HepG2 (cell line): ENCODE results near the gene PLA2G4D. TPM values are rescaled to one million over a fixed set of nuclear protein-coding genes. Genes with fewer than 3 reads are reported as not detected.

Experiments
- ATAC-seq: fragments of 200-7000 bp; cut with Tn5 transposase; 3 replicates; pipeline ENCODE4 v1.9.1; 2020; ENCODE audit warnings: mild to moderate bottlenecking, moderate library complexity
- BruUV-seq: library from RNA; stranded (reverse); fragments of 400-500 nt; replicated peaks from 2 replicates; lab custom pipeline; 2021; lab: Mats Ljungman, UMichigan
- CTCF ChIA-PET: fragments of 300-600 bp; formaldehyde crosslinking; extraction: SDS; loops from one replicate; lab custom pipeline; 2021; ENCODE audit warnings: low total read pairs, inconsistent platforms, low intra/inter-chr PET ratio; lab: Yijun Ruan, JAX
- POLR2A ChIA-PET: fragments of 350-600 bp; sonication (Branson Sonifier 250); formaldehyde crosslinking; loops from one replicate; lab custom pipeline; 2020; ENCODE audit warnings: antibody characterized with exemption, inconsistent platforms; lab: Yijun Ruan, JAX
- DNase-seq: peaks from one replicate; pipeline ENCODE4 v3.0.0-alpha.2; 2015; ENCODE audit warnings: low spot score
- FAIRE-seq: peaks from 3 replicates; lab custom pipeline; 2011; peaks lifted over from hg19 to GRCh38; lab: Jason Lieb, UNC
- H2AFZ ChIP-seq: one replicate; pipeline ENCODE4 v1.6.1; 2011; ENCODE audit warnings: low read length, inconsistent platforms
- H3K27ac ChIP-seq: fragments of 300-600 bp; 3 replicates; pipeline ENCODE4 v1.8.0; 2011; ENCODE audit warnings: mixed run types, mild to moderate bottlenecking, mixed read lengths, low read length, inconsistent platforms; ENCODE audit not compliant: insufficient read depth; ENCODE audit errors: extremely low read length
- H3K27me3 ChIP-seq, 2 experiments: fragments of 200-600 bp in 1 of 2; 2 replicates in 1 of 2; 3 replicates in 1 of 2; pipeline versions ENCODE4 v1.6.0 to v1.8.0; 2011; ENCODE audit warnings: low read length in 2 of 2, mild to moderate bottlenecking in 2 of 2, moderate library complexity in 2 of 2, inconsistent platforms in 1 of 2; ENCODE audit not compliant: insufficient read depth in 2 of 2, control insufficient read depth in 1 of 2
- H3K36me3 ChIP-seq, 2 experiments: fragments of 200-600 bp in 1 of 2; replicated peaks in 1 of 2; 2 replicates in 1 of 2; 3 replicates in 1 of 2; pipeline versions ENCODE4 v1.5.1 to v1.8.0; 2011; ENCODE audit warnings: low read length in 2 of 2, inconsistent platforms in 1 of 2; ENCODE audit not compliant: insufficient read depth in 2 of 2, control insufficient read depth in 1 of 2
- H3K4me1 ChIP-seq: 2 replicates; pipeline ENCODE4 v1.5.1; 2012; ENCODE audit warnings: low read length, inconsistent platforms; ENCODE audit not compliant: insufficient read depth
- H3K4me2 ChIP-seq: 2 replicates; pipeline ENCODE4 v1.6.0; 2011; ENCODE audit warnings: low read depth, low read length, inconsistent platforms
- H3K4me3 ChIP-seq, 3 experiments: fragments of 200-600 bp in 1 of 3; sonication (generic), shearing (Covaris generic) in 1 of 3; replicated peaks in 1 of 3; 2 replicates each; pipeline ENCODE4 v1.5.1; 2011 to 2016; ENCODE audit warnings: low read length in 3 of 3, inconsistent platforms in 2 of 3, low read depth in 2 of 3, mild to moderate bottlenecking in 2 of 3, control low read depth in 1 of 3, mixed read lengths in 1 of 3; ENCODE audit not compliant: insufficient read depth in 1 of 3
- H3K79me2 ChIP-seq: one replicate; pipeline ENCODE4 v1.6.1; 2011; ENCODE audit warnings: low read length, inconsistent platforms; ENCODE audit not compliant: insufficient read depth
- H3K9ac ChIP-seq: 2 replicates; pipeline ENCODE4 v1.6.0; 2011; ENCODE audit warnings: mild to moderate bottlenecking, low read depth, low read length, inconsistent platforms; ENCODE audit not compliant: insufficient read depth
- H3K9me3 ChIP-seq: 2 replicates; pipeline ENCODE4 v1.5.1; 2012; ENCODE audit warnings: mild to moderate bottlenecking, low read length
- H4K20me1 ChIP-seq: 2 replicates; pipeline ENCODE4 v1.6.0; 2011; ENCODE audit warnings: inconsistent platforms, mild to moderate bottlenecking, low read length, moderate library complexity; ENCODE audit not compliant: insufficient read depth
- ARNT2 ChIP-seq: sonication (generic); formaldehyde crosslinking; IDR thresholded peaks from 2 replicates; pipeline ENCODE4 v1.8.0; 2022; ENCODE audit warnings: mild to moderate bottlenecking, low read depth, missing genetic modification reagents, moderate library complexity
- ATM ChIP-seq: fragments of 450-650 bp; IDR thresholded peaks from 2 replicates; pipeline ENCODE4 v1.7.1; 2017; ENCODE audit warnings: mild to moderate bottlenecking, borderline replicate concordance
- CBX5 ChIP-seq: sonication (generic); formaldehyde crosslinking; IDR thresholded peaks from 2 replicates; pipeline ENCODE4 v1.4.0; 2020; ENCODE audit warnings: missing genetic modification reagents, borderline replicate concordance
- FOSL2 ChIP-seq: sonication (generic); formaldehyde crosslinking; IDR thresholded peaks from 2 replicates; pipeline ENCODE4 v1.4.0; 2020; ENCODE audit warnings: missing genetic modification reagents
- KDM2A ChIP-seq: sonication (generic); formaldehyde crosslinking; IDR thresholded peaks from 2 replicates; pipeline ENCODE4 v1.4.0; 2020; ENCODE audit warnings: low read depth, missing genetic modification reagents, borderline replicate concordance
- REPIN1 ChIP-seq: sonication (generic); formaldehyde crosslinking; IDR thresholded peaks from 2 replicates; pipeline ENCODE4 v1.8.0; 2022; ENCODE audit warnings: missing genetic modification reagents, low read depth, mild to moderate bottlenecking, borderline replicate concordance
- SMAD3 ChIP-seq: sonication (generic); formaldehyde crosslinking; IDR thresholded peaks from 2 replicates; pipeline ENCODE4 v1.4.0; 2020; ENCODE audit warnings: missing genetic modification reagents
- SRSF9 ChIP-seq: fragments of 200-400 bp; formaldehyde crosslinking; IDR thresholded peaks from 2 replicates; pipeline ENCODE4 v1.6.1; 2018; ENCODE audit warnings: borderline replicate concordance, mild to moderate bottlenecking, low read depth, low read length; ENCODE audit not compliant: insufficient read depth, poor library complexity, severe bottlenecking
- XRCC5 ChIP-seq: fragments of 200-400 bp; formaldehyde crosslinking; optimal IDR thresholded peaks from 2 replicates; pipeline ENCODE3; 2017; ENCODE audit warnings: mild to moderate bottlenecking, low read length
- ZNF766 ChIP-seq: sonication (generic); formaldehyde crosslinking; IDR thresholded peaks from 2 replicates; pipeline ENCODE4 v1.5.0; 2020; ENCODE audit warnings: missing genetic modification reagents, borderline replicate concordance
- WGBS: methylation state at CpG from one replicate; pipeline ENCODE4 v1.1.6; 2017; ENCODE audit warnings: low lambda C conversion rate; 5-methylcytosine and 5-hydroxymethylcytosine counted together
- in situ Hi-C: cut with HindIII; loops from 2 replicates; pipeline ENCODE4 v1.10.0; 2017; ENCODE audit warnings: low pct_unique_long_range_greater_than_20kb; ENCODE audit not compliant: extremely low pct_ligation_motif_present
- intact Hi-C: fragments of 100-400 bp; cut with micrococcal nuclease; formaldehyde crosslinking; loops from one replicate; pipeline ENCODE4 v1.10.0; 2022; ENCODE audit not compliant: unreplicated experiment
- polyA plus RNA-seq, 8 experiments: library from polyadenylated mRNA; depleted of rRNA in 3 of 8; stranded (reverse) in 7 of 8; unstranded in 1 of 8; fragments of >200 nt; fragmentation: Illumina TruSeq in 4 of 8; extraction: Trizol in 4 of 8; gene quantifications; 2 replicates each; pipeline versions ENCODE4 v1.2.1 to v1.2.3, GENCODE V29; 2011 to 2016; ENCODE audit warnings: low read depth in 4 of 8, missing spikeins in 1 of 8, mixed read lengths in 1 of 8; ENCODE audit not compliant: insufficient read depth in 1 of 8
- total RNA-seq, 5 experiments: library from RNA; depleted of rRNA; stranded (reverse); fragments of >200 nt; fragmentation: Illumina TruSeq; extraction: Trizol; gene quantifications; 2 replicates each; pipeline ENCODE4 v1.2.3, GENCODE V29; 2016; ENCODE audit warnings: low read depth in 1 of 5
- TF ChIP-seq, protein P1 (sequence below): sonication (generic); formaldehyde crosslinking; IDR thresholded peaks from 2 replicates; pipeline ENCODE4 v1.5.1; 2020; ENCODE audit warnings: mild to moderate bottlenecking, missing genetic modification reagents
- TF ChIP-seq, protein P2 (sequence below): sonication (generic); formaldehyde crosslinking; IDR thresholded peaks from 2 replicates; pipeline ENCODE4 v1.5.0; 2020; ENCODE audit warnings: mild to moderate bottlenecking, missing genetic modification reagents, moderate library complexity

PLA2G4D gene
- total and polyA plus RNA-seq, 2 of the 13 experiments (the other 11 are each of a cell fraction or from before 2014, with no cell fraction given), result 0.04 to 0.21 TPM

DNA sequence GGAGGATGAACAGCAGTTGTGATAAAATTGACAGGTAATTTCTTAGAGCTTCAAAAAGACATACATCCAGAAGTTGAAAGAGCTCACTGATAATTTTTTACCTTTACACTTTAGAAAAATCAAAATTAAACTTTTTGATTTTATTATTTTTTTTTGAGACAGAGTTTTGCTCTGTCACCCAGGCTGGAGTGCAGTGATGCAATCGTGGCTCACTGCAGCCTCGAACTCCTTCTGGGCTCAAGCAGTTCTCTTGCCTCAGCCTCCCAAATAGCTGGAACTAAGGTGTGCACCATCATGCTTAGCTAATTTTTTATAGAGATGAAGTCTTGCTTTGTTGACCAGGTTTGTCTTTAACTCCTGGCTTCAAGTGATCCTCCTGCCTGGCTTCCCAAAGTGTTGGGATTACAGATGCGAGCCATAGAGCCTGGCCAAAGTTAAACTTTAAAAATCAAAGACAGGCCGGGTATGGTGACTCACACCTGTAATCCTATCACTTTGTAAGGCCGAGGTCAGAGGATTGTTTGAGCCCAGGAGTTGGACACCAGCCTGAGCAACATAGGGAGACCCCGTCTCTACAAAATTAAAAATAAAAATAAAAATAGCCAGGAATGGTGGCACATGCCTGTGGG is 40.4 kb upstream of the PLA2G4D start (continued):
- TF ChIP-seq FOSL2 (CRISPR knock-in tag) (peak; percentile 94), SRSF9 (no peak), SMAD3 (CRISPR knock-in tag) (no peak), ATM (no peak)

DNA sequence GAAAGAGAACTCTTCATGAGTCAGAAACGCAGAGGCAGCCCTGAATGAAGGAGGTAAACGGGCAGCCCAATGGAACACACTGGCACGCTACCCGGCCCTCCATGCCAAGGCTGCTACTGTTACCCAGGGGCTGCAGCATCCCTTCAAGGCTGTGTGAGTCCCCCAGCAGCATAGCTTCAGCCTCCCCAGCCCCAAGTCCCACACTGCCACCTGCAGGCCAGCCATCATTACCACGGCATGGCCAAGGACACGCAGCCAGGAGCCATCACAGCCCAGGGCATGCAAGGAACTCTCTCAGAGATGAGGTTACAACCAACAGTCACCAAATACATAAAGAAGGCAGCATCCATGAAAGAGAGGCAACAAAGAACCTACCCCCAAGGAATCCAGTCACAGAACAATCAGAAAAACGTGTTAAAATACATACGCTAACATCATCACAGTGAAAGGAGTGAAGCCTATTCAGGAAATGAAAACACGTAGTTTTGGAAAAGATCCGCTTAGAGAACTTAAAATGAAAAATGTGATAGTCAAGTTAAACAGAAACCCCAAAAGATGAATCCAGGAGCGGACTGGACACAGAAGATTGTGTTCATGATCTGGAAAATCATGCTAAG is 39.6 kb upstream of the PLA2G4D start:
- intact Hi-C loops, result no loop called here
- H3K4me1 ChIP-seq, result peaks cover 53% of the 10 kb centered on the region
- TF ChIP-seq ARNT2 (0 out of 2 replicates have a peak, but pooled peaks have one; percentile 31), REPIN1 (CRISPR knock-in tag) (no peak), XRCC5 (peak; percentile 50), KDM2A (CRISPR knock-in tag) (peak; percentile 43; the same call in 1 of the 2 replicates), CBX5 (peak; percentile 26; the same call in 1 of the 2 replicates), ZNF766 (CRISPR knock-in tag) (no peak)
- TF ChIP-seq, protein P1, sequence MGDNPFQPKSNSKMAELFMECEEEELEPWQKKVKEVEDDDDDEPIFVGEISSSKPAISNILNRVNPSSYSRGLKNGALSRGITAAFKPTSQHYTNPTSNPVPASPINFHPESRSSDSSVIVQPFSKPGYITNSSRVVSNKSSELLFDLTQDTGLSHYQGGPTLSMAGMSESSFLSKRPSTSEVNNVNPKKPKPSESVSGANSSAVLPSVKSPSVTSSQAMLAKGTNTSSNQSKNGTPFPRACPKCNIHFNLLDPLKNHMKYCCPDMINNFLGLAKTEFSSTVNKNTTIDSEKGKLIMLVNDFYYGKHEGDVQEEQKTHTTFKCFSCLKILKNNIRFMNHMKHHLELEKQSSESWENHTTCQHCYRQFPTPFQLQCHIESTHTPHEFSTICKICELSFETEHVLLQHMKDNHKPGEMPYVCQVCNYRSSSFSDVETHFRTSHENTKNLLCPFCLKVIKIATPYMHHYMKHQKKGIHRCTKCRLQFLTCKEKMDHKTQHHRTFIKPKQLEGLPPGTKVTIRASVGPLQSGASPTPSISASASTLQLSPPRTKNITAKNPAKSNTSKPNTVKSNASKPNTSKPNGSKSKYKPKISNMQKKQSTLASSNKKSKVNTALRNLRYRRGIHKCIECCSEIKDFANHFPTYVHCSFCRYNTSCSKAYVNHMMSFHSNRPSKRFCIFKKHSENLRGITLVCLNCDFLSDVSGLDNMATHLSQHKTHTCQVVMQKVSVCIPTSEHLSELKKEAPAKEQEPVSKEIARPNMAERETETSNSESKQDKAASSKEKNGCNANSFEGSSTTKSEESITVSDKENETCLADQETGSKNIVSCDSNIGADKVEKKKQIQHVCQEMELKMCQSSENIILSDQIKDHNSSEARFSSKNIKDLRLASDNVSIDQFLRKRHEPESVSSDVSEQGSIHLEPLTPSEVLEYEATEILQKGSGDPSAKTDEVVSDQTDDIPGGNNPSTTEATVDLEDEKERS, result 0 out of 2 replicates have a peak, but pooled peaks have one; percentile 17
- TF ChIP-seq, protein P2, sequence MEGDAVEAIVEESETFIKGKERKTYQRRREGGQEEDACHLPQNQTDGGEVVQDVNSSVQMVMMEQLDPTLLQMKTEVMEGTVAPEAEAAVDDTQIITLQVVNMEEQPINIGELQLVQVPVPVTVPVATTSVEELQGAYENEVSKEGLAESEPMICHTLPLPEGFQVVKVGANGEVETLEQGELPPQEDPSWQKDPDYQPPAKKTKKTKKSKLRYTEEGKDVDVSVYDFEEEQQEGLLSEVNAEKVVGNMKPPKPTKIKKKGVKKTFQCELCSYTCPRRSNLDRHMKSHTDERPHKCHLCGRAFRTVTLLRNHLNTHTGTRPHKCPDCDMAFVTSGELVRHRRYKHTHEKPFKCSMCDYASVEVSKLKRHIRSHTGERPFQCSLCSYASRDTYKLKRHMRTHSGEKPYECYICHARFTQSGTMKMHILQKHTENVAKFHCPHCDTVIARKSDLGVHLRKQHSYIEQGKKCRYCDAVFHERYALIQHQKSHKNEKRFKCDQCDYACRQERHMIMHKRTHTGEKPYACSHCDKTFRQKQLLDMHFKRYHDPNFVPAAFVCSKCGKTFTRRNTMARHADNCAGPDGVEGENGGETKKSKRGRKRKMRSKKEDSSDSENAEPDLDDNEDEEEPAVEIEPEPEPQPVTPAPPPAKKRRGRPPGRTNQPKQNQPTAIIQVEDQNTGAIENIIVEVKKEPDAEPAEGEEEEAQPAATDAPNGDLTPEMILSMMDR (CRISPR knock-in tag), result peak; percentile 92

More for the DNA sequence above, 39.6 kb upstream of the PLA2G4D start:
- Histone ChIP-seq H3K36me3 (no peaks in the 10 kb centered on the region), H4K20me1 (no peaks in the 10 kb centered on the region), H3K9me3 (peaks cover 14% of the 10 kb centered on the region), H3K27me3 (0 out of 5 replicates have a peak, but pooled peaks cover 2 to 7% of the 10 kb centered on the region in 2 experiments), H3K27ac (no peak overlapping the region), H3K4me2 (no peak overlapping the region), H3K9ac (no peak overlapping the region), H2AFZ (no peak overlapping the region), H3K79me2 (no peaks in the 10 kb centered on the region), H3K4me3 (no peak overlapping the region)
- CTCF ChIA-PET, result interaction anchor here (1.2 kb wide), 1 partner anchor 144 kb away, joined by 5 read pairs; no protein-coding TSS in a partner anchor
- in situ Hi-C loops, result loop anchor here (5.0 kb wide), 1 partner anchor 42 kb away; the partner anchor contains the start of gene PLA2G4D
- DNase-seq (peak; percentile 52), ATAC-seq (peak; percentile 75), FAIRE-seq (peak; percentile 42)
- POLR2A ChIA-PET, result no interaction called here
- WGBS, result 53% methylated on average over 11 of the region's 11 CpGs
- BruUV-seq, result no TSS peak
